ENCODE data around the gene SCMH1. TPM values are rescaled to one million over a fixed set of nuclear protein-coding genes. Genes with fewer than 3 reads are reported as not detected.
A peak's percentile ranks its signal among the peaks of the same experiment; 100 is the strongest.

Gene SCMH1
- total RNA-seq, 1 experiment from 2014 or later: 42.7 TPM

DNA sequence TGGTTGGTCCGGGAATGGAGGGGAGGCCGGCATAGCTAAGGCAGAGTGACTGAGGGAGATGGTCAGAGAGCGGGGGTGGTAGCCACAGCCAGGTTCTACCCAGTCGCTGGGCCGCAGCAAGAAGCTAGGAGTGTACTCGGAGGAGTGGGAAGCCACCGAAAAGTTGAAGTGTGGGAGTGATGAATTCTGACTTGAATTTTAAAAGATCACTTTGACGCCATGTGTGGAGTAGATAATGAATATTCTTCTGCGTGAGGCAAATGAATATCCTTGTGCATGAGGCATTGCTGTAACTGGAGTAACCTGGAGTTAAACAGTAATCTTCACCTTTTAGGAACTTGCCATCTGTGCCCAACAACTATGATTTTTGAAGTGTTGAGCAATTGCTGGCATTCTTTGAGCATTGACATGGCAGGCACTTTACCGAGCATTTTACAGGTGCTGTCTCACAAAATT is 255.8 kb downstream of the SCMH1 start:
- DNase-seq (ENCODE audit: low read depth, low spot score) (no peak), ATAC-seq (no peak)
- no peak overlapping the region for H3K4me3 ChIP-seq (ENCODE audit: low read depth in 2 of 2, low read length in 2 of 2)
- no peaks in the 10 kb centered on the region for H3K9me3 ChIP-seq (ENCODE audit: control insufficient read depth, insufficient read depth, low read depth, low read length)
- no peak for TF ChIP-seq SIN3A (IDR thresholded peaks at IDR 0.05; ENCODE audit: borderline replicate concordance, insufficient read depth, low read depth, low read length)
- TF ChIP-seq, protein P1, sequence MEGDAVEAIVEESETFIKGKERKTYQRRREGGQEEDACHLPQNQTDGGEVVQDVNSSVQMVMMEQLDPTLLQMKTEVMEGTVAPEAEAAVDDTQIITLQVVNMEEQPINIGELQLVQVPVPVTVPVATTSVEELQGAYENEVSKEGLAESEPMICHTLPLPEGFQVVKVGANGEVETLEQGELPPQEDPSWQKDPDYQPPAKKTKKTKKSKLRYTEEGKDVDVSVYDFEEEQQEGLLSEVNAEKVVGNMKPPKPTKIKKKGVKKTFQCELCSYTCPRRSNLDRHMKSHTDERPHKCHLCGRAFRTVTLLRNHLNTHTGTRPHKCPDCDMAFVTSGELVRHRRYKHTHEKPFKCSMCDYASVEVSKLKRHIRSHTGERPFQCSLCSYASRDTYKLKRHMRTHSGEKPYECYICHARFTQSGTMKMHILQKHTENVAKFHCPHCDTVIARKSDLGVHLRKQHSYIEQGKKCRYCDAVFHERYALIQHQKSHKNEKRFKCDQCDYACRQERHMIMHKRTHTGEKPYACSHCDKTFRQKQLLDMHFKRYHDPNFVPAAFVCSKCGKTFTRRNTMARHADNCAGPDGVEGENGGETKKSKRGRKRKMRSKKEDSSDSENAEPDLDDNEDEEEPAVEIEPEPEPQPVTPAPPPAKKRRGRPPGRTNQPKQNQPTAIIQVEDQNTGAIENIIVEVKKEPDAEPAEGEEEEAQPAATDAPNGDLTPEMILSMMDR (IDR thresholded peaks at IDR 0.05): no peak
- no peak for TF ChIP-seq TCF7L2 (IDR thresholded peaks at IDR 0.05; ENCODE audit: low read depth, low read length)
- no peak for TF ChIP-seq POLR2AphosphoS5 (IDR thresholded peaks at IDR 0.05; ENCODE audit: low read depth, low read length)
- TF ChIP-seq, protein P2, sequence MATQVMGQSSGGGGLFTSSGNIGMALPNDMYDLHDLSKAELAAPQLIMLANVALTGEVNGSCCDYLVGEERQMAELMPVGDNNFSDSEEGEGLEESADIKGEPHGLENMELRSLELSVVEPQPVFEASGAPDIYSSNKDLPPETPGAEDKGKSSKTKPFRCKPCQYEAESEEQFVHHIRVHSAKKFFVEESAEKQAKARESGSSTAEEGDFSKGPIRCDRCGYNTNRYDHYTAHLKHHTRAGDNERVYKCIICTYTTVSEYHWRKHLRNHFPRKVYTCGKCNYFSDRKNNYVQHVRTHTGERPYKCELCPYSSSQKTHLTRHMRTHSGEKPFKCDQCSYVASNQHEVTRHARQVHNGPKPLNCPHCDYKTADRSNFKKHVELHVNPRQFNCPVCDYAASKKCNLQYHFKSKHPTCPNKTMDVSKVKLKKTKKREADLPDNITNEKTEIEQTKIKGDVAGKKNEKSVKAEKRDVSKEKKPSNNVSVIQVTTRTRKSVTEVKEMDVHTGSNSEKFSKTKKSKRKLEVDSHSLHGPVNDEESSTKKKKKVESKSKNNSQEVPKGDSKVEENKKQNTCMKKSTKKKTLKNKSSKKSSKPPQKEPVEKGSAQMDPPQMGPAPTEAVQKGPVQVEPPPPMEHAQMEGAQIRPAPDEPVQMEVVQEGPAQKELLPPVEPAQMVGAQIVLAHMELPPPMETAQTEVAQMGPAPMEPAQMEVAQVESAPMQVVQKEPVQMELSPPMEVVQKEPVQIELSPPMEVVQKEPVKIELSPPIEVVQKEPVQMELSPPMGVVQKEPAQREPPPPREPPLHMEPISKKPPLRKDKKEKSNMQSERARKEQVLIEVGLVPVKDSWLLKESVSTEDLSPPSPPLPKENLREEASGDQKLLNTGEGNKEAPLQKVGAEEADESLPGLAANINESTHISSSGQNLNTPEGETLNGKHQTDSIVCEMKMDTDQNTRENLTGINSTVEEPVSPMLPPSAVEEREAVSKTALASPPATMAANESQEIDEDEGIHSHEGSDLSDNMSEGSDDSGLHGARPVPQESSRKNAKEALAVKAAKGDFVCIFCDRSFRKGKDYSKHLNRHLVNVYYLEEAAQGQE (IDR thresholded peaks at IDR 0.05; ENCODE audit: insufficient read depth in 1 of 2, low read depth in 2 of 2, low read length in 1 of 2): no peak
- no TSS peak for BruUV-seq (replicated peaks)
- in situ Hi-C loops (cut with HindIII; ENCODE audit: low pct_unique_long_range_greater_than_20kb, low sequenced_read_pairs) (no loop called here), intact Hi-C loops (cut with micrococcal nuclease; ENCODE audit: unreplicated experiment) (no loop called here)
- peaks cover 35% of the 10 kb centered on the region for H3K4me1 ChIP-seq (ENCODE audit: control insufficient read depth, insufficient read depth, low read length)
- H3K27me3 ChIP-seq (ENCODE audit: control insufficient read depth, insufficient read depth, low read length): no peaks in the 10 kb centered on the region
- CTCF ChIA-PET: no interaction called here
- H3K27ac ChIP-seq (ENCODE audit: low read length): peak overlapping the region; percentile 20; the same call in 1 of the 2 replicates
- POLR2A ChIA-PET: no interaction called here
- peaks cover 73% of the 10 kb centered on the region for H3K36me3 ChIP-seq (ENCODE audit: control insufficient read depth, insufficient read depth, low read length)

DNA sequence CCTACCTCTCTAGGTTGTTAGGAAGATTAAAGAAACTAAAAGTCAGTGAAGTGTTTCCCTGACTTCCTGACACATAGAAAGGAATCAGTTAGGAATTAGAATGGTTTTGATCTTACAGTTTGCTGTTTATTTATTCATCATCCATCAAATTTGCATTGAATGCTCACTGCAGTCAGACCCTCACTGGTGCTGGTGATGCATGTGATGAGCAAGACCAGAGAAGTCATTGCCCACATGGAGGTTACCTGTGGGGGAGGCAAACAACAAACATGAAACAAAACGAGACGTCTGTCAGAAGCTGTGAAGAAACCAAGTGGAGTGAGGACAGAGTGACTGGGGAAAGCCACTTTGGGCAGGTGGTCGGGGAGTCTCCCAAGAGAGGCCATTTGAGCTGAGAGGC is 256.2 kb downstream of the SCMH1 start:
- H3K27me3 ChIP-seq (ENCODE audit: control insufficient read depth, insufficient read depth, low read length): no peaks in the 10 kb centered on the region
- H3K27ac ChIP-seq (ENCODE audit: low read length): peak overlapping the region; percentile 20; the same call in 1 of the 2 replicates
- H3K36me3 ChIP-seq (ENCODE audit: control insufficient read depth, insufficient read depth, low read length): peaks cover 70% of the 10 kb centered on the region
- H3K9me3 ChIP-seq (ENCODE audit: control insufficient read depth, insufficient read depth, low read depth, low read length): no peaks in the 10 kb centered on the region
- TF ChIP-seq TCF7L2 (IDR thresholded peaks at IDR 0.05; ENCODE audit: low read depth, low read length) (no peak), POLR2AphosphoS5 (IDR thresholded peaks at IDR 0.05; ENCODE audit: low read depth, low read length) (no peak), SIN3A (IDR thresholded peaks at IDR 0.05; ENCODE audit: borderline replicate concordance, insufficient read depth, low read depth, low read length) (no peak)
- TF ChIP-seq, protein P2 (IDR thresholded peaks at IDR 0.05; ENCODE audit: insufficient read depth in 1 of 2, low read depth in 2 of 2, low read length in 1 of 2): no peak
- TF ChIP-seq, protein P1 (IDR thresholded peaks at IDR 0.05): no peak
- H3K4me3 ChIP-seq (ENCODE audit: low read depth in 2 of 2, low read length in 2 of 2): no peak overlapping the region
- no TSS peak for BruUV-seq (replicated peaks)
- POLR2A ChIA-PET: no interaction called here
- intact Hi-C loops (cut with micrococcal nuclease; ENCODE audit: unreplicated experiment) (no loop called here), in situ Hi-C loops (cut with HindIII; ENCODE audit: low pct_unique_long_range_greater_than_20kb, low sequenced_read_pairs) (no loop called here)
- CTCF ChIA-PET: no interaction called here
- DNase-seq (ENCODE audit: low read depth, low spot score) (no peak), ATAC-seq (no peak)
- peaks cover 38% of the 10 kb centered on the region for H3K4me1 ChIP-seq (ENCODE audit: control insufficient read depth, insufficient read depth, low read length)

All from Panc1 (cell line).